GM19023 (cell line): ENCODE data around the gene GJD4.
A peak's percentile ranks its signal among the peaks of the same experiment; 100 is the strongest.

Experiments used
- ATAC-seq: cut with Tn5 transposase; IDR thresholded peaks from one replicate; pipeline ENCODE4 v1.9.1; 2021; ENCODE audit warnings: mild to moderate bottlenecking, moderate library complexity; ENCODE audit not compliant: unreplicated experiment

Gene GJD4

DNA sequence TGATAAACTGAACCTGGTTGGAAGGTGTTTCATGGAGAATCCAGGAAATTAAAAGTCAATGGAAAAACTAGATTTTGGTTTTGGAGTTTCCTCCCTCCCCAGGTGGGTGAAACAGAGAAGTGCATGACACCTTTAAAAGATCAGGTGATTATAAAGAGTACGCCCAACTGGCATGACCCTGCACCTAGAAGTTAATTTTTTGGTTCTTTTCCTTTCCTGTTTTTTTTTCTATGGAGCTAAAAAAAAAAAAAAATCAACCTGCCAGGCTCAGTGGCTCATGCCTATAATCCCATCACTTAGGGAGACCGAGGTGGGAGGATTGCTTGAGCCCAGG is 7.9 kb downstream of the GJD4 start:
- ATAC-seq, result no peak

DNA sequence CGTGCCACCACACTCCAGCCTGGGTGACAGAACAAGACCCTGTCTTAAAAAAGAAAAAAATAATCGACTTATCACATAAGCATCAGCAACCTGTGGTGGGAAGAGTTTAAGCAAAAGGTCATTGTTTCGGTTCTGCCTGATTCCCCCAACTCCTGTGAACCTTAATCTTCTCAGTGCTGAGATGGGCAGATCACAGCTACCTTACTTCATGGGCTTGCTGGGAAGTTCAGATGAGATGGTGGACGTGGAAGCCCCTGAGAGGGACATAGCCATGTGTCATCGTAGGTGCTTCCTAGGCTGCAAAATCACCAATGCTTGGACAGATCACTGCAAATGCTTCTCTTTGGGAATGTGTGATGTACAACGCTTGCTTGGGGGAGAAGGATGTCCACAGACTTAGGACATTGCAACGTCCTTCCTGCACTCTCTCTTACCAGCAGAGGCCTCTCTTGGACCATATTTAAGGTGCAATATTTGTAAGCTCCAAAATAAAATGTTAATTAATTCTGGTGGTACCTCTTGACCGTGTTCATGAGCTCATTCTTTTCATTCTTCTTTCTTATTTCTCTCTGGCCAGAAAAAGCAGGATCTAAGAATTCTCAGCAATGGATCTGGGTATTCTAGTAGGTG is 8.6 kb downstream of the GJD4 start:
- no peak for ATAC-seq

DNA sequence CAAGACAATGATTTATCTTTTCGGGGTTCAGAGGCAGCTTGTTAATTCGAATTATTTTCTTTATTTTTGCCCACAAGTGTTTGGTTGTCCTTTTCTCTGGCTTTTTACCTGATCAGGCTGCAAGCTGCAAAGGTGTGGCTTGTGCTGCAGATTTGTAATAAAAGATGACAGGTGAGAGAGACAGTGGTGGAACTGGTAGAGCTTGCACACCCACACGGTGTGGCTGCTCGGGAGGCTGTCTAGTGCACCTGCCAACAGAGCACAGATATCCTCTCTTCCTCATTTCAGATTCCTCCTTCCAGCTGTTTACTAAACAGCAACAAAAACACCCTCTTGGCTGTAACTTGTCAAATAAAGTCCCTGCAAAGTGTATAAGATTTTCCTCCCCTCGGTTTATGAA is 9.2 kb downstream of the GJD4 start:
- ATAC-seq, result no peak

DNA sequence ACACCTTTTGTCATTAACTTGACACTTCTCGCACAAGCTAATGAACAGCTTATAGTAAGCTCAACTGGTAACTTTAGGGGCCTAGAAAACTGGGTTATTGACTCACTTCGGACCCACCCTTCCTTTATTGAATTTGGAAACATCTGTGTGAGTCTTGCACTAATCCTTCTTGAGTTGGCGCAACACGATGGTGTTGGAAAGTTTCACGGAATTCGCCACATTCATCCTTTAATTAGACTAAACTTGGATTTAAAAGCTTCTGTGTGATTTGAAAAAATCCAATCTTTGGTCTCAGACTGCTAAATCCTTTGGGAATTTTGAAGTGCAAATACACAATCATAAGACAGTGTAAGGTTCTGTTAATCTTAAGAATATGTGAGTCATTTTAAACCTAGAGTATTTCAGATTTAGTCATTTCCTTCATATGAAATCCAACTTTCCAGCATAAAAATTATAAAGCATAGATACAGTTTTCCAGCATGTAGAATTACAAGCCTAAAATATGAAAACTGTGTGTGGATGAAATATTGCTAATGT is 21.9 kb downstream of the GJD4 start:
- no peak for ATAC-seq

DNA sequence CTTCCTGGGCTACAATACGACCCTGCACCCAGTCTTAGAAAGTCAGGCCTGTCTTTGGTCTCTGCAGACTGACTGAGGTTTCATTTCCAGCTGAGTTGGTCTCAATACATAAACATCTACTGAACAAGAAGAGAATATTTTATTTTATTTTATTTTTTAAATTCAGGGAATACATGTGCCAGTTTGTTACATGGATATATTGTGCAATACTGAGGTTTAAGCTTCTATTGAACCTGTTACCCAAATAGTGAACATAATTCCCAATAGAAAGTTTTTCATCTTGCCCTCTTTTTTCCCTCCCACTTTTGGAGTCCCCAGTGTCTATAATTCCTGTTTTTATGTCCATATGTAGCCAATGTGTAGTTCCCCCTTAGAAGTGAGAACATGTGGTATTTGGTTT is 26.3 kb downstream of the GJD4 start:
- no peak for ATAC-seq

DNA sequence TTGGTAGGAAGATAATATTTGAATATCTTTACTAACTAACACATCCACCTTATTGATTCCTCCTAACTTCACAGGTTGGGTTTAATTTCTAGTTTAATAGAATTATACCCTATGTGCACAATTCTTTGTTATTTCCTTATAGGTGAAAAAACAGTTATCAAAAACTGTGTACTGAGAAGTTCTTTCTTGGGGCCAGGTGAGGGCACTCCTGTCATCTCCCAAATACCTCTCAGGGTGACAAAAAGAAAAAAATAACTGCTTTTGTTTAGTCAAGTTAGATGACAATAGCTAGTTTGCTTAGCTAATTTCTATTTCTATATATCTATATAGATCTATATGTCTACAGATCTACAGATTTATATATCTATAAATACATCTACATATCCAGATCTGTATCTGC is 26.9 kb downstream of the GJD4 start:
- ATAC-seq, result no peak

DNA sequence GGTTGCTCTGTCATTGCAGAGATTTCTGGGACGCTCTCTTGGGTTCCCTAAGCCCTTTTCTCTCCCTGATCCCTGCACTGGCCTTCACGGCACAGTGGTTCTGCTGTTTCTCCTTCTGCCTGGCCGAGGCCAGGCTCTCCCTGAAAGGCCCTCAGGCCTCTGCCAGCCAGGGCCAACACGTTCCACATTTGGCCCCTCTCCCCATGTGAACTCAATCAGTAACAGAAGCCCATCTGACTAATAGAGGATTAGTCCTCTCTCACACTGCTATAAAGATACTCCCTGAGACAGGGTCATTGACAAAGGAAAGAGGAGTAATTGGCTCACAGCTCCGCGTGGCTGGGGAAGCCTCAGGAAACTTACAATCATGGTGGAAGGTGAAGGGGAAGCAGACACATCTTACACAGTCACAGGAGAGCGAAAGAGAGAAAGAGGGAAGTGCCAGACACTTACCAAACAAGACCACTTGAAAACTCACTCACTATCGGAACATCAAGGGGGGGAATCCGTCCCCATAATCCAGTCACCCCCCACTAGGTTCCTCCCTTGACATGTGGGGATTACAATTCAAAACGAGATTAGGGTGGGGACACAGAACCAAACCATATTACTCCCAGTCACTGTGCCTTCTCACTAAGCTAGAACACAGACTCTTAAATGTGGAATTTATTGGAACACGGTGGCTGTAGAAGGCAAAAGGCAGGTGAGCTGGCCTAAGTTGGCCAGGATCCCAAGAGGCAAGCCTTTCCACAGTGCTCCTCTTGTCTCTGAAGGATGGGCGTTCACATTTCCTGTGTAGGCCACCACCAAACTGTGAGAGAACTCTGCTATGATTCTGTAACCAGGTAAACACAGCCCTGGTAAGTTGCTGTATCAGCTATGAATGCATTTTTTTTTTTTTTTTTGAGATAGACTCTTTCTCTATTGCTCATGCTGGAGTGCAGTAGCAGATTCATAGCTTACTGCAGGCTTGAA is 28.2 kb downstream of the GJD4 start:
- no peak for ATAC-seq

DNA sequence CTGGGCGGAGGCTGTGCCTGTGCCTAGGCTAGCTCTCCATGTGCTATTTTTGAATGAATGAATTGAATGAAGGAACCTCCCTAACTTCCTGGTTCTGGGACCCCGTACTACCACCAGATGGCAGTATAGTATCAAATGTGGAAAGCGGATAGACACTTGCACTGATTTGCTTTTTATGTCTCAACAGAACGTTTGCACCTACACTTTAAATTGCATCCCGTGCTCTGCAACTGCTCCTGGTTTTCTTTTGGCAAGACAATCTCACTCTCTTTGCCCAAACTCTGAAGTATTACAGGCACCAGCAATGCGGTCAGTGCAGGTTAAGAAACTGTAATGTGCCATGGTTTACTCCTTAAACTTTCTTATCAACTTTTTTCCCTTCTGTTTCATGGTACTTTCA is 30.4 kb downstream of the GJD4 start:
- peak; percentile 56 for ATAC-seq

DNA sequence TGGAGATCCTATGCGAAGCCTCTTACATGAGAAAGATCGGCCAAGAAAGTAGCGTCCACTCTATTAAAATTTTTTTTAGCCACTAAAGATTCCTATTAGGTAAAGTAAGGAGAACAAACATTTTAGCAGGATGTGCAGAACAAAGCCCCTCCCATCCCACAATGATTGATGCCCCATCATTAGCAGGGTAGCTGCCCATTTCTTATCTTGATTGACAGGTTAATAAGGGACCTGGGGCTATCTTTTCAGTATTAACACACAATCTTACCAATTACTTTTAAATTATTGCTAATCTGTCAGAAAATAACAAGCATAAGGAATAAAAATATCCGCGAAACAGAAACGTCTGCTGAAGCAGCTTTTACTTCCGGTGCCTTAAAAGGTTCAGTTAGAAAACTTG is 31.8 kb downstream of the GJD4 start:
- no peak for ATAC-seq

DNA sequence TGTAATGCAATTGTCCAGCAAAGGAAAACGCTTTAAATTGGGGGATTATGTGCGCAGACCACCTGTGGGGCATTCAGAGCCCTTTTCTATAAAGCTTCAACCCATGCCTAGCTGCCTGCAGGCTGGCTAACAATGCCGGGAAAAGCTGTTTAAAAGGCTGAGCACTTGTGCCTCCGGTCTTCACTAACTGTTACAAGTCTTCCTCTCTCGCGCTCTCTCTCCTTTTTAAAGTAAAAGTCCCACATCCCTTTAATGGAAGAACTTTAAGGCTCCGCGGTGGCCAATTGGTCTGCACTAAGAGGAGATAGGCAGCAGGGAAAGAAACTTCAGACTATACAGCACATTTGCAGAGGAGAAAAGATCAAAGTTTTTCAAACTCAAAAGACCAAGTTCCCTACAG is 32.3 kb downstream of the GJD4 start:
- ATAC-seq, result no peak

DNA sequence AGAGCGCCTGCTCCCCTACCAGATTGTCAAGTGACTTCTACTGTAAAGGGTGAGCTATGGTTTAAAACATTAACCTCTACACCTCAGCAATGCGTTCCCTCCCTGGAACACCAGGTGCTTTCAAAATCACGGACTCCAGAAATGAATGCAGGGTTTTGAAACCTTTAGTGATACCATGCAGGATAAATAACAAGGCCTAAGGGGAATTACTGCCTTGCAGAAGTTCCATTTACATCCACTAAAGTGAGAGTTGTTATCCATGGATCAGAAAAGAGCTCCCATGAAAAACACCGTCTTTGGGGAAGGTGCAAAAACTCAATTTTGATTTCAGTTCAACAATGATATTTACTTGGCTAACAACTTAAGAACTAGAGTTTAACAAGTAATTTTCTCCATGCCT is 33.0 kb downstream of the GJD4 start:
- ATAC-seq, result no peak

DNA sequence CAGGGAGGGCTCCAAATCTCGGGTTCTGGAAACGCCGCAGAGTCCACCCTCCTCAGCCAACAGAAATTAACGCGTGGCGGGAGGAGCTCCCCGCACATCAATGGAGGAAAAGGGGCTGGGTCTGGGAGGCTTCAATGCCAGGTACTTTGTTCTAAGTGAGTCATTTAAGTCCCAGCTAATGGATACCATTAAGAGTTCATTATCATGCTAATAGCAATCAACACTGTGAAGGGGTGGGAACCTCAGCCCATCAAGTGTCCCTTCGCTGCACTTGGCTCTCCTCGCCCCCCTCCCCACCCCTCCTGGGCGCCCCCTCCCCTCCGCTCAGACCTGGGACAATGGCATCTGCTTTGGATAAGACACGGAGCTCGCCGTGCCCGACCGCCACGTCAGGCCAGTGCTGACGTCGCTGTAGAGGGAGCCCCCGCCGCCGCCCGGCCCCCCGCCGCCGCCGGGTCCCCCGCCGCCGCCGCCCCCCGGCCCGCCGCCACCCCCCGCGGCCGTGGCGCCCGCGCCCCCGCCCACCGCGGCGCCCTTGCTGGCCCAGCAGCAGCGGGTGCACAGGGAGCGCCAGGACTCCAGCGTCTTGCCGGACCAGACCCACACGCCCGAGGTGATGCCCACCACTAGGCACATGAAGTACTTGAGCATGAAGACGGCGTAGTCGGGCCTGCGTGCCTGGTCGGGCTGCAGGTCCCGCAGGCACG is 34.0 kb downstream of the GJD4 start:
- no peak for ATAC-seq

DNA sequence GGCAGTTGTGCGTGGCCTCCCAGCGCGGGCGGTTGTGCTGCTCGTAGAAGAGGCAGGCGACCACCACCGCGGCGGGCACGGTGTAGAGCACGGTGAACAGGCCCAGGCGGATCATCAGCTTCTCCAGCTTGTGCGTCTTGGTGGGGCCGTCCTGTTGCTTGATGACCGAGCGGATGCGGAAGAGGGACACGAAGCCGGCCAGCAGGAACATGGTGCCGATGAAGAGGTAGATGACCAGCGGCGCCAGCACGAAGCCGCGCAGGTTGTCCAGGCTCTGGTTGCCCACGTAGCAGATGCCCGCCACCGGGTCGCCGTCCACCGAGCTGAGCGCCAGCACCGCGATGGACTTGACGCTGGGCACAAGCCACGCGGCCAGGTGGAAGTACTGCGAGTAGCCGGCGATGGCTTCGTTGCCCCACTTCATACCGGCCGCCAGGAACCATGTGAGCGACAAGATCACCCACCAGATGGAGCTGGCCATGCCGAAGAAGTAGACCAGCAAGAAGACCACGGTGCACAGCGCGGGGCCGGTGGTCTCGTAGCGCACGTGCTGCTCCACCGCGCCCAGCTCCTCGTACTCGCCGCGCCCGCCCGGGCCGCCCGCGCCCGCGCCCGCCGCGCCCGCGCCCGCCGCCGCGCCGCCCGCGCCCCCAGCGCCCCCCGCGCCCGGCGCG is 34.7 kb downstream of the GJD4 start:
- no peak for ATAC-seq

DNA sequence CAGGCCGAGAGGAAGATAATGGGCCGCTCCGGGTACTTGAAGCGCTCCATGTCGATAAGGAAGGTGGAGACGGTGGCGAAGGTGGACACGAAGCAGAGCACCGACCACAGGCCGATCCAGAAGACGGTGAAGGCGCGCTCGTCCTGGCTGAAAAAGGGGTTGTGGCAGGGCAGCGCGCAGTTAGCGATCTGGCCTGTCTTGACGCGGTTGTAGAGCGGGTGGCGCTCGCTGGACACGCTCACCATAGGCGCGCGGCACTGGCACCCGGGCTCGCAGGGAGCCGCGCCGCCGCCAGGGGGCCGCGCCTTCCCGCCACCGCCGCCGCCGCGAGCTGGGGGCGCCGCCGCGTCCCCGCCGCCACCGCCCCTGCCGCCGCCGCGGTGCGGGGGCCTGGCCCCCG is 35.3 kb downstream of the GJD4 start:
- peak; percentile 22 for ATAC-seq

DNA sequence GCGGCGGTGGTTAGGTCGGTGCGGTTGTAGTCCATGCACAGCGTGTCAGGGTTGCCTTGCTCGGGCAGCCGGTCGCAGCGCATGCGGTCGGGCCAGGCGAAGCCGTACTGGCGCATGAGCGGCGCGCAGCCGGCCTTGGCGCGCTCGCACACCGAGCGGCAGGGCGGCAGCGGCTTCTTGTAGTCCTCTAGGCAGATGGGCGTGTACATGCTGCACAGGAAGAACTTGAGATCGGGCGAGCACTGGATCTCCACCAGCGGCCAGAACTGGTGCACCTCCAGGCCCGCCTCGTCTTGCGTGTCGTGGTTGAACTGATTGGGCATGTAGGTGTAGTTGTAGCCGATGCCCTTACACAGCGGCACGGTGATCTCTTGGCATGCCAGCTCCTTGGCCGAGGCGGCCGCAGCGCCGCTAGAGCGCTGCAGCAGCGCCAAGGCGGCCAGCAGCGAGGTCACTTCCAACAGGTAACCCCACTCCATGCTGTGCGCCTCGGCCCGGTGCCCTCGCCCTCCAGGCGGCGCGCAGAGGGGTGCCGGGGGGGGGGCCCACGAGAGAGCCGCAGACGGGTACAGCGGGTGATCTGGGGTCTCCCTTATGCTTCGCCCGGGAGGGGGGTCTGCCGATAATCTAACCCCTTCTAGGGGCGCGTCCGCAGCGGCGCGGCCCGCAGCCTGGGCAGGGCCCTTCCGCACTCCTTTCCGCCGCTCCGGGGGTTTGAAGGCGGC is 36.0 kb downstream of the GJD4 start:
- peak; percentile 28 for ATAC-seq

DNA sequence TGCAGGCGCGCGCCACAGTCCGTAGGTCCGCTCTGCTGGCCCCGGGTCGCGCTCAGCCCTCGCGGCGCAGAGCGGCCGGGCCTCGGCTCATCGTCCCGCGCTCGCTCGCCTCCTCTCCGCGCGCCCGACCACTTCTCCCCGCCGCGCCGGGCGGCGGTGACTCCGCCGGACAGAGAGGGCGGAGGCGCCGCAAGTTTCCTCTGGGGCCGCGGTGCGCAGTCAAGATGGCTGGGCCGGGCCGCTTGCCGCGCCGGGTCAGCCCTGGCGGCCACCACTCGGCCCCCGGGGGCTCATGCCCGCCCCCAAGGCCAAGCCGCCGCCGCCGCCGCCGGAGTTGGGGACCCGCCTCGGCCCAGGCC is 36.5 kb downstream of the GJD4 start:
- ATAC-seq, result peak; percentile 20

DNA sequence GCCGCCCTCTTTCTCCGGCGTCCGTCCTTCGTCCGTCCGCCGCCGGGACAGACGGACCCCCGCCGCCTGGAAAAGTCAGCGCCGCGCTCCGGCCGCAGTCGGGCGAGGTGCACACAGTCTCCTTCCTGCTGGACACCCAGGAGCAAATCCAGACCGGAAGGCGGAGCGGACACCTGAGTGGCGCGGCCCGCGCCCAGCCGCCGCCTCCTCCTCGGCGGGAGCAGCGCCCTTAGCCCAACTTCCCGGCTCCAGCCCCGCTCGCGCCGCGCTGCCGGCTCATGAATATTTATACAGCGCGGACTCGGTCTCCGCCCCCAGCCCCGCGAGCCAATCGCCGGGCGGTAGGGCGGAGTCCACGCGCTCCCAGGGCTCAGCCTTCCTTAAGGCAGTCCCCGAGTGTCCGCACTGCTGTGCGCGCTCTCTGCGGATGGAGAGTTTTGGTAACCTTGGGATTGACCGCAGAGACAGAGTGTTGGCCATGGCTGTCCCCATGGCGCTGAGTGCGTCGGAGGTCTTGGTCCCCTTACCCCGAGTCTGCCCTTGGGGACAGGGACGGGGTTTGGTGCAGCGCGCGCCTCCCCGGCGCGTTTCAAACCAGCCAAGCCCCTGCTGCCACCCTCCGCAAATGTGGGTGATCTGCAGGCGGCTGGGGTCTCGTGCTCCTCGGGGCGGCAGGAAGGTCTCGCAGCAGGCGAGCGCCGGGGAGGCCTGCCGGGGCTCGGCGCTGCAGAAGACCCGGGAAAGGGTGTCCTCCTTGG is 37.1 kb downstream of the GJD4 start, which contains the start of gene FZD8:
Gene FZD8 (minus strand): TSS at position 262 of the 758 bp plus-strand sequence. CDS start 867 bp downstream, outside the sequence.
- ATAC-seq, result peak; percentile 91

DNA sequence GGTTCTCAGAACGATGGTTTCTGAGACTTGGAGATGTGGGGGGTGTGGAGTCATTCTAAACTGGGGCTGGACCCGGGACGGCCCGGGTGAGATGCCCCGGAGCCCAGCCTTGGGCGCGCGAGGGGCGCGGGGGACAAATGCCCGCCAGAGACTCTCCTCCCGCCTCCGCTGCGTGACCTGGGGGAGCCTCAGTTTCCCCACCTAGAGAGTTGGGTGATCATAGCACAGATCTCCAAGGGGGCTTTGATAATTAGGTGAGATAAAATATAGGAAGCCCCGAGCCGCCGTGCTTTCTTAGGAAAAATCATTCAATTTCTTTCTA is 37.6 kb downstream of the GJD4 start:
- ATAC-seq, result no peak

DNA sequence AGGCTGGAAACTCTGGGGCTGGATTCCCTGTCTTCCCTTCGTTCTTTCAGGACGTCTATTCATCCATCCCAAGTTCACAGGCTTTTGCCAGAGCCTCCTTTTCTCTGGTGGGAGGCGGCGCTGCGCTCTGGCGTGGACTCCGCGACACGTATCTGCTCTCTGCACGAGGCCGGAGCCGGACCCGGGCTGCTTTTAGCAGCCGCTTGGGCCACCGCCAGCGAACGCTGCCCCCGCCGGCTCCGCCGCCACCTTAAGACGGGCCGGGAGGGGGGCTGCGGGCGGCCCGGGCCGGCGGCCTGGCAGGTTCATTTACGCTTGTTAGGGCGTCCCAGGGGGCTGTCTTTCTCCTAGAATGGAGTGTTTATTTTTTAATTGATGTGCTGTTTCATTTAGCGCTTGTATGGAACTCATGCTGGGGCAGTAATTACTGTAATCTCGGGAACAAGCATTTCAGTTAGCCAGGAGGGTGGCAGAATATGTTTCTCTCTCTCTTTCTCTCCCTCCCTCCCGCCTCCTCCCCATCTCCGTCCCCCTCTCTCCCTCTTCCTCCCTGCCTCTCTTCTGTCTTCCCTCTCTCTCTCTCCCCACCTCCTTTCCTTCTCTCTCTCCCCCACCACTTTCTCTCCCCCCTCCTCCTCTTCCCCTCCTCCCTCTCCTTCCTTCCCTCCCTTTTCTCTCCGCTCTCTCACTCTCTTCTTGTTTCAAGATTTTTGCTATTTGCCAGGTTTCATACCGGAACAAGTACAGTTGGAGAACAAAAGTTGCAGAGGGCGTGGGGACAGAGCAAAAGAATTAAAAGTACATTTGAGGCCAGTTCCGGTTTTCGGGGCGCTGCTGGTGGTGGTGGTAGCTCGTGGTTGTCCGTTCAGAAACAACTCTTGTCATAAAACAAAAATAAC is 38.3 kb downstream of the GJD4 start:
- ATAC-seq, result no peak
